Natural killer cell (primary cell): ENCODE measurements around the gene PAPLN. TPM values are rescaled to one million over a fixed set of nuclear protein-coding genes. Genes with fewer than 3 reads are reported as not detected.

ENCODE experiments used
- ATAC-seq, 3 donors: fragments of 150-1000 bp in 2 of 3; fragments of 200-7000 bp in 1 of 3; cut with Tn5 transposase; 1 replicate in 1 of 3; 2 replicates in 2 of 3; pipeline ENCODE4 v1.10.0; 2021; ENCODE audit warnings: mild to moderate bottlenecking in 2 of 3, moderate library complexity in 2 of 3
- DNase-seq, 2 donors: peaks; one replicate each; pipeline versions ENCODE4 v3.0.0 to v3.0.0-alpha.2; 2013 to 2021; ENCODE audit warnings: mixed read lengths in 1 of 2
- H3K27ac ChIP-seq: one replicate; pipeline ENCODE4 v1.5.1; 2013; ENCODE audit warnings: mild to moderate bottlenecking, low read length
- H3K27me3 ChIP-seq: one replicate; pipeline ENCODE4 v1.6.1; 2013; ENCODE audit warnings: low read length; ENCODE audit not compliant: control insufficient read depth, insufficient read depth
- H3K36me3 ChIP-seq: one replicate; pipeline ENCODE4 v1.6.1; 2013; ENCODE audit warnings: low read length; ENCODE audit not compliant: control insufficient read depth, insufficient read depth
- H3K4me1 ChIP-seq: one replicate; pipeline ENCODE4 v1.6.1; 2013; ENCODE audit warnings: low read length; ENCODE audit not compliant: control insufficient read depth, insufficient read depth
- H3K4me3 ChIP-seq: one replicate; pipeline ENCODE4 v1.5.1; 2013; ENCODE audit warnings: low read length
- H3K9me3 ChIP-seq: one replicate; pipeline ENCODE4 v1.6.1; 2013; ENCODE audit warnings: low read length; ENCODE audit not compliant: control insufficient read depth, insufficient read depth
- H3K27ac Mint-ChIP-seq, 2 donors: one replicate each; pipeline ENCODE4 v1.8.0; 2022; ENCODE audit warnings: mild to moderate bottlenecking in 2 of 2, mixed read lengths in 2 of 2, moderate library complexity in 1 of 2
- H3K27me3 Mint-ChIP-seq, 2 donors: one replicate each; pipeline ENCODE4 v1.8.0; 2022; ENCODE audit warnings: low read depth in 2 of 2, mixed read lengths in 2 of 2
- H3K36me3 Mint-ChIP-seq: one replicate; pipeline ENCODE4 v1.8.0; 2022; ENCODE audit warnings: mixed read lengths
- H3K4me1 Mint-ChIP-seq, 2 donors: one replicate each; pipeline ENCODE4 v1.8.0; 2022; ENCODE audit warnings: mixed read lengths in 2 of 2
- H3K4me3 Mint-ChIP-seq: one replicate; pipeline ENCODE4 v1.8.0; 2022; ENCODE audit warnings: mild to moderate bottlenecking, moderate library complexity, mixed read lengths
- H3K9me3 Mint-ChIP-seq, 2 donors: one replicate each; pipeline ENCODE4 v1.8.0; 2022; ENCODE audit warnings: mixed read lengths in 2 of 2
- WGBS: methylation state at CpG from one replicate; pipeline ENCODE4 v1.1.7; 2013; ENCODE audit warnings: missing lambda C conversion rate; ENCODE audit not compliant: insufficient coverage; 5-methylcytosine and 5-hydroxymethylcytosine counted together
- intact Hi-C: fragments of 100-400 bp; cut with micrococcal nuclease; formaldehyde crosslinking; loops from one replicate; pipeline ENCODE4 v1.14.2; 2022
- total RNA-seq, 4 donors: library from RNA; stranded (reverse); fragments of 120-200 nt in 1 of 4; gene quantifications; one replicate each; pipeline versions ENCODE4 v1.2.3 to v1.2.4, GENCODE V29; 2013 to 2022
- TF ChIP-seq, protein P1 (sequence below): fragments of 200-600 bp; IDR thresholded peaks from one replicate; pipeline ENCODE4 v1.8.0; 2022; ENCODE audit warnings: antibody characterized with exemption

The PAPLN gene
- total RNA-seq, 3 donors from 2014 or later (not counting 1 experiment from before 2014, with no cell fraction given) = 0.24 to 0.70 (median 0.34) TPM

GRCh38 chr14:73272393-73272792 lies 35.1 kb downstream of the PAPLN start:
- intact Hi-C loops = no loop called here

GRCh38 chr14:73273799-73274198 lies 36.5 kb downstream of the PAPLN start:
- H3K36me3 ChIP-seq = peaks cover 23% of the 10 kb centered on the region
- H3K9me3 Mint-ChIP-seq = no peaks in the 10 kb centered on the region
- ATAC-seq = no peak
- peaks cover 18 to 19% of the 10 kb centered on the region in 2 donors for H3K4me1 Mint-ChIP-seq
- WGBS = 81% methylated on average over 4 of the region's 4 CpGs
- H3K4me1 ChIP-seq = peaks cover 11% of the 10 kb centered on the region
- H3K9me3 ChIP-seq = no peaks in the 10 kb centered on the region
- H3K36me3 Mint-ChIP-seq = no peaks in the 10 kb centered on the region
- no peak overlapping the region for H3K4me3 ChIP-seq
- no peak overlapping the region for H3K4me3 Mint-ChIP-seq
- H3K27me3 Mint-ChIP-seq = no peaks in the 10 kb centered on the region
- H3K27ac Mint-ChIP-seq = no peak overlapping the region
- TF ChIP-seq, protein P1, sequence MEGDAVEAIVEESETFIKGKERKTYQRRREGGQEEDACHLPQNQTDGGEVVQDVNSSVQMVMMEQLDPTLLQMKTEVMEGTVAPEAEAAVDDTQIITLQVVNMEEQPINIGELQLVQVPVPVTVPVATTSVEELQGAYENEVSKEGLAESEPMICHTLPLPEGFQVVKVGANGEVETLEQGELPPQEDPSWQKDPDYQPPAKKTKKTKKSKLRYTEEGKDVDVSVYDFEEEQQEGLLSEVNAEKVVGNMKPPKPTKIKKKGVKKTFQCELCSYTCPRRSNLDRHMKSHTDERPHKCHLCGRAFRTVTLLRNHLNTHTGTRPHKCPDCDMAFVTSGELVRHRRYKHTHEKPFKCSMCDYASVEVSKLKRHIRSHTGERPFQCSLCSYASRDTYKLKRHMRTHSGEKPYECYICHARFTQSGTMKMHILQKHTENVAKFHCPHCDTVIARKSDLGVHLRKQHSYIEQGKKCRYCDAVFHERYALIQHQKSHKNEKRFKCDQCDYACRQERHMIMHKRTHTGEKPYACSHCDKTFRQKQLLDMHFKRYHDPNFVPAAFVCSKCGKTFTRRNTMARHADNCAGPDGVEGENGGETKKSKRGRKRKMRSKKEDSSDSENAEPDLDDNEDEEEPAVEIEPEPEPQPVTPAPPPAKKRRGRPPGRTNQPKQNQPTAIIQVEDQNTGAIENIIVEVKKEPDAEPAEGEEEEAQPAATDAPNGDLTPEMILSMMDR = no peak
- H3K27me3 ChIP-seq = no peaks in the 10 kb centered on the region
- no peak overlapping the region for H3K27ac ChIP-seq
- intact Hi-C loops = no loop called here
- DNase-seq = no peak

More at GRCh38 chr14:73272393-73272792, 35.1 kb downstream of the PAPLN start:
- Mint-ChIP-seq H3K27ac (no peak overlapping the region), H3K4me1 (peaks cover 20 to 23% of the 10 kb centered on the region in 2 donors), H3K9me3 (no peaks in the 10 kb centered on the region), H3K36me3 (no peaks in the 10 kb centered on the region), H3K4me3 (no peak overlapping the region), H3K27me3 (peaks cover 0 to 4% of the 10 kb centered on the region in 2 donors)
- Histone ChIP-seq H3K4me3 (no peak overlapping the region), H3K4me1 (peaks cover 11% of the 10 kb centered on the region), H3K36me3 (peaks cover 23% of the 10 kb centered on the region), H3K9me3 (no peaks in the 10 kb centered on the region), H3K27me3 (no peaks in the 10 kb centered on the region), H3K27ac (no peak overlapping the region)
- DNase-seq (no peak), ATAC-seq (no peak)
- TF ChIP-seq, protein P1 = no peak
- WGBS = 91% methylated on average over 6 of the region's 6 CpGs

DNA sequence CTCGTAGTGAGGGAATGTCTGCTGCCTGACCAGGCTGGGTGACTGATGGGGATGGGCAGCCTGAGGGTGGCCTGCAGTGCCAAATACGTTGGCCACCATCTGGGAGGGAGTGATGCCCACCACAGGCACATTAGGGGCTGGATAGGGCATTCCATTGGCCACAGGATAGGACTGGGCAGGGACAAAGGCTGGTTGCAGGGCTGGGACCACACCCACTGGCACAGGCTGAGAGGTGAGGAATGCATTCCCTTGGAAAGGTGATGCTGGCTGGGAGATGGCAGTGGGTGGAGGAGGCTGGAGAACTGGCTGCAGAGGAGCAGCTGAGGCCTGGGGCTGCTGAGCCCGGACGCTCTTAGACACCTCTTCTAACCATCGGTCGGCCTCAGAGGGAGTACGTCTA lies 39.5 kb downstream of the PAPLN start:
- no peak for DNase-seq
- no peak overlapping the region for H3K4me3 ChIP-seq
- H3K4me1 Mint-ChIP-seq = peaks cover 2 to 3% of the 10 kb centered on the region in 2 donors
- ATAC-seq = no peak
- H3K4me1 ChIP-seq = no peaks in the 10 kb centered on the region
- no peak overlapping the region for H3K4me3 Mint-ChIP-seq
- H3K36me3 ChIP-seq = peaks cover 40% of the 10 kb centered on the region
- H3K9me3 Mint-ChIP-seq = no peaks in the 10 kb centered on the region
- H3K27ac Mint-ChIP-seq = no peak overlapping the region
- WGBS = 97% methylated on average over 7 of the region's 7 CpGs
- TF ChIP-seq, protein P1 = no peak
- H3K36me3 Mint-ChIP-seq = peaks cover 11% of the 10 kb centered on the region
- no peaks in the 10 kb centered on the region for H3K27me3 Mint-ChIP-seq
- intact Hi-C loops = no loop called here
- no peak overlapping the region for H3K27ac ChIP-seq
- no peaks in the 10 kb centered on the region for H3K9me3 ChIP-seq
- H3K27me3 ChIP-seq = no peaks in the 10 kb centered on the region

DNA sequence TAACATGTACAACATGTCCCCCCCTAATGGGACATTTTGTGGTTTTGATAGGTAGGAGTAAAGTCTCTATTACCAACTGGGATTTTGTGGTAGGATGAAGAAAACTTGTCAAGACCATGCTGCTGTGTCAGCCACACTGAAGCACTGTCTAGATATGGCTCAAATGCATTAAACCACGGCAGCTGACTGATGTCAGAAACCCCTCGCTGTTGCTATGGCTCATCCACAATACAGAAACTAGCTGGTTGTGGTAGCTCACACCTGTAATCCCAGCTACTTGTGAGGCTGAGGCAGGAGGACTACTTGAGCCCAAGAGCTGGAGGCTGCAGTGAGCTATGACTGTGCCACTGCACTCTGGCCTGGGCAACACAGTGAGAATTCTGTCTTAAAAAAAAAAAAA lies 40.1 kb downstream of the PAPLN start:
- DNase-seq (no peak), ATAC-seq (no peak)
- H3K27ac Mint-ChIP-seq = no peak overlapping the region
- 91% methylated on average over 2 of the region's 2 CpGs for WGBS
- intact Hi-C loops = no loop called here
- H3K36me3 Mint-ChIP-seq = peaks cover 16% of the 10 kb centered on the region
- Histone ChIP-seq H3K36me3 (peaks cover 45% of the 10 kb centered on the region), H3K4me1 (no peaks in the 10 kb centered on the region), H3K27ac (no peak overlapping the region), H3K4me3 (no peak overlapping the region), H3K27me3 (no peaks in the 10 kb centered on the region), H3K9me3 (no peaks in the 10 kb centered on the region)
- no peak overlapping the region for H3K4me3 Mint-ChIP-seq
- H3K4me1 Mint-ChIP-seq = peaks cover 6 to 8% of the 10 kb centered on the region in 2 donors
- TF ChIP-seq, protein P1 = no peak
- no peaks in the 10 kb centered on the region for H3K27me3 Mint-ChIP-seq
- H3K9me3 Mint-ChIP-seq = no peaks in the 10 kb centered on the region
